HPDE6-E6E7 (cell line): ENCODE data around the gene FBXO31.

Experiments
- DNase-seq: peaks from one replicate; pipeline ENCODE4 v3.0.0; 2011; ENCODE audit warnings: missing footprints; ENCODE audit errors: extremely low spot score

Gene FBXO31

GRCh38 chr16:87279094-87279658, 104.4 kb downstream of the FBXO31 start:
- no peak for DNase-seq

GRCh38 chr16:87278191-87279093, 105.1 kb downstream of the FBXO31 start:
- peak; percentile 86 for DNase-seq
